Stomach (tissue), 9 donors: Measurements from ENCODE around the gene MED13L. TPM values are rescaled to one million over a fixed set of nuclear protein-coding genes. Genes with fewer than 3 reads are reported as not detected.

Source experiments
- DNase-seq, 2 donors: peaks; one replicate each; pipeline versions ENCODE4 v3.0.0 to v3.0.0-alpha.2; 2013 to 2019
- H3K27ac ChIP-seq, 5 donors: fragments of 200-600 bp in 4 of 5; sonication (generic) in 4 of 5; one replicate each; pipeline ENCODE4 v1.5.1; 2013 to 2019; ENCODE audit warnings: mild to moderate bottlenecking in 1 of 5, moderate library complexity in 1 of 5
- H3K27me3 ChIP-seq, 3 donors: fragments of 200-600 bp; sonication (generic); one replicate each; pipeline ENCODE4 v1.5.1; 2017 to 2019; ENCODE audit warnings: mixed run types in 1 of 3
- H3K36me3 ChIP-seq, 4 donors: fragments of 200-600 bp; sonication (generic); 1 replicate in 3 of 4; 2 replicates in 1 of 4; pipeline ENCODE4 v1.5.1; 2016 to 2019
- H3K4me1 ChIP-seq, 4 donors: fragments of 200-600 bp; sonication (generic); one replicate each; pipeline ENCODE4 v1.5.1; 2016 to 2019
- H3K4me3 ChIP-seq, 4 donors: fragments of 200-600 bp; sonication (generic) in 3 of 4; one replicate each; pipeline ENCODE4 v1.5.1; 2016 to 2019; ENCODE audit warnings: mild to moderate bottlenecking in 1 of 4
- H3K9me3 ChIP-seq, 4 donors: fragments of 200-600 bp; sonication (generic); one replicate each; pipeline ENCODE4 v1.5.1; 2016 to 2019
- CTCF ChIP-seq, 7 experiments: fragments of 450-650 bp in 4 of 7; fragments of 200-600 bp in 3 of 7; sonication (generic) in 3 of 7; IDR thresholded peaks; one replicate each; pipeline ENCODE4 v1.5.1; 2016 to 2019; ENCODE audit warnings: antibody characterized with exemption in 7 of 7, control low read depth in 2 of 7, mild to moderate bottlenecking in 1 of 7
- EP300 ChIP-seq: sonication (generic); formaldehyde crosslinking; IDR thresholded peaks from one replicate; pipeline ENCODE4 v1.6.1; 2017; ENCODE audit warnings: antibody characterized with exemption
- POLR2A ChIP-seq, 4 donors: fragments of 450-650 bp; IDR thresholded peaks; one replicate each; pipeline ENCODE4 v1.6.1; 2016; ENCODE audit warnings: antibody characterized with exemption in 4 of 4, control low read depth in 2 of 4, mild to moderate bottlenecking in 1 of 4, moderate library complexity in 1 of 4
- POLR2AphosphoS5 ChIP-seq, 3 donors: sonication (generic); formaldehyde crosslinking; IDR thresholded peaks; one replicate each; pipeline ENCODE4 v1.6.1; 2016; ENCODE audit warnings: antibody characterized with exemption in 3 of 3
- WGBS, 5 donors: extraction: QIAGEN DNeasy Blood & Tissue Kit in 3 of 5; methylation state at CpG; one replicate each; pipeline versions ENCODE4 v1.1.5 to v1.1.7; 2013 to 2018; 5-methylcytosine and 5-hydroxymethylcytosine counted together
- intact Hi-C: fragments of 100-400 bp; cut with DNase I; formaldehyde crosslinking; loops from one replicate; pipeline ENCODE4 v1.15.1; 2023; ENCODE audit warnings: low total_unique reads
- polyA plus RNA-seq, 3 donors: library from polyadenylated mRNA; stranded (reverse); fragments of 200-250 nt; gene quantifications; one replicate each; pipeline ENCODE4 v1.2.3, GENCODE V29; 2013
- total RNA-seq, 5 donors: library from RNA; depleted of rRNA; stranded (reverse); fragments of >200 nt; gene quantifications; one replicate each; pipeline versions ENCODE4 v1.1.0 to v1.2.3, GENCODE V29; 2014 to 2016
- donor health status: healthy with polysubstance abuse.
- donor health status: Bipolar disorder and iron deficiency.
- donor health status: healthy.

Gene MED13L
- total and polyA plus RNA-seq, 8 donors = 10.4 to 305 (median 72.7) TPM

GRCh38 chr12:116199160-116199706 lies 78.3 kb downstream of the MED13L start:
- no peak for DNase-seq
- peaks cover 4 to 92% (median 49%) of the 10 kb centered on the region in 4 donors for H3K4me1 ChIP-seq
- H3K36me3 ChIP-seq = no peaks in the 10 kb centered on the region
- no peak overlapping the region for H3K27ac ChIP-seq
- WGBS, 5 donors = 75 to 91% (median 88%) methylated on average over 1 of the region's 1 CpG
- no peaks in the 10 kb centered on the region for H3K27me3 ChIP-seq
- no peaks in the 10 kb centered on the region for H3K9me3 ChIP-seq
- TF ChIP-seq POLR2A (IDR thresholded peaks at IDR 0.05) = no peak
- no peak for TF ChIP-seq CTCF (IDR thresholded peaks at IDR 0.05)
- no peak for TF ChIP-seq EP300
- TF ChIP-seq POLR2AphosphoS5 (IDR thresholded peaks at IDR 0.05) = no peak
- H3K4me3 ChIP-seq = no peak overlapping the region
- intact Hi-C loops = no loop called here

GRCh38 chr12:116196752-116197718 lies 80.5 kb downstream of the MED13L start:
- Histone ChIP-seq H3K27ac (no peak overlapping the region), H3K4me3 (no peak overlapping the region), H3K4me1 (peaks cover 10 to 91% (median 43%) of the 10 kb centered on the region in 4 donors), H3K36me3 (no peaks in the 10 kb centered on the region), H3K27me3 (no peaks in the 10 kb centered on the region), H3K9me3 (no peaks in the 10 kb centered on the region)
- no peak for TF ChIP-seq POLR2A (IDR thresholded peaks at IDR 0.05)
- no peak for TF ChIP-seq POLR2AphosphoS5 (IDR thresholded peaks at IDR 0.05)
- no peak for TF ChIP-seq EP300
- no peak for TF ChIP-seq CTCF (IDR thresholded peaks at IDR 0.05)
- intact Hi-C loops = no loop called here
- peak in 1 of 2 donors; percentile 47 for DNase-seq
- WGBS, 5 donors = 65 to 73% (median 66%) methylated on average over 14 of the region's 14 CpGs

- Histone ChIP-seq H3K9me3 (no peaks in the 10 kb centered on the region), H3K27ac (no peak overlapping the region), H3K4me1 (peaks cover 10 to 88% (median 42%) of the 10 kb centered on the region in 4 donors), H3K27me3 (no peaks in the 10 kb centered on the region), H3K36me3 (no peaks in the 10 kb centered on the region), H3K4me3 (no peak overlapping the region)
- no peak for TF ChIP-seq POLR2A (IDR thresholded peaks at IDR 0.05)
- TF ChIP-seq EP300 = no peak
- no peak for TF ChIP-seq POLR2AphosphoS5 (IDR thresholded peaks at IDR 0.05)
- no peak for TF ChIP-seq CTCF (IDR thresholded peaks at IDR 0.05)
- intact Hi-C loops = no loop called here
- 23 to 50% (median 35%) methylated on average over 3 of the region's 3 CpGs for WGBS, 5 donors
- no peak for DNase-seq
Observed at GRCh38 chr12:116196226-116196625, 81.3 kb downstream of the MED13L start.

GRCh38 chr12:116194935-116195431 lies 82.5 kb downstream of the MED13L start:
- H3K9me3 ChIP-seq = no peaks in the 10 kb centered on the region
- intact Hi-C loops = no loop called here
- H3K4me1 ChIP-seq = peaks cover 10 to 83% (median 45%) of the 10 kb centered on the region in 4 donors
- TF ChIP-seq POLR2A (IDR thresholded peaks at IDR 0.05) (no peak), POLR2AphosphoS5 (IDR thresholded peaks at IDR 0.05) (no peak), EP300 (no peak), CTCF (IDR thresholded peaks at IDR 0.05) (no peak)
- peak in 1 of 2 donors; percentile 31 for DNase-seq
- H3K27me3 ChIP-seq = no peaks in the 10 kb centered on the region
- WGBS, 5 donors = 73 to 87% (median 82%) methylated on average over 3 of the region's 3 CpGs
- no peak overlapping the region for H3K27ac ChIP-seq
- no peaks in the 10 kb centered on the region for H3K36me3 ChIP-seq
- no peak overlapping the region for H3K4me3 ChIP-seq
